Keratinocyte (primary cell): Measurements from ENCODE around the gene FMN1. TPM values are rescaled to one million over a fixed set of nuclear protein-coding genes. Genes with fewer than 3 reads are reported as not detected.

Experiments
- DNase-seq: peaks from one replicate; pipeline ENCODE4 v3.0.0-alpha.2; 2011; ENCODE audit warnings: low read depth, missing footprints, low spot score
- FAIRE-seq: peaks from 2 replicates; lab custom pipeline; 2011; peaks lifted over from hg19 to GRCh38; lab: Jason Lieb, UNC
- H2AFZ ChIP-seq: 2 replicates; pipeline ENCODE4 v1.6.0; 2012; ENCODE audit warnings: low read length, control low read depth, inconsistent platforms; ENCODE audit not compliant: control insufficient read depth
- H3K27ac ChIP-seq: 2 replicates; pipeline ENCODE4 v1.5.1; 2011; ENCODE audit warnings: low read length; ENCODE audit not compliant: control insufficient read depth, insufficient read depth
- H3K27me3 ChIP-seq: 3 replicates; pipeline ENCODE4 v1.6.0; 2011; ENCODE audit warnings: low read length; ENCODE audit not compliant: control insufficient read depth, insufficient read depth; ENCODE audit errors: extremely low read depth
- H3K36me3 ChIP-seq, 2 experiments: 2 replicates in 1 of 2; 3 replicates in 1 of 2; pipeline ENCODE4 v1.5.1; 2011; ENCODE audit warnings: low read length in 2 of 2, mild to moderate bottlenecking in 1 of 2; ENCODE audit not compliant: control insufficient read depth in 2 of 2, insufficient read depth in 2 of 2; ENCODE audit errors: extremely low read depth in 1 of 2
- H3K4me1 ChIP-seq: 3 replicates; pipeline ENCODE4 v1.5.1; 2011; ENCODE audit warnings: low read length; ENCODE audit not compliant: control insufficient read depth, insufficient read depth; ENCODE audit errors: extremely low read depth
- H3K4me2 ChIP-seq: 3 replicates; pipeline ENCODE4 v1.6.0; 2011; ENCODE audit warnings: low read depth, low read length; ENCODE audit not compliant: control insufficient read depth, insufficient read depth; ENCODE audit errors: extremely low read depth
- H3K4me3 ChIP-seq, 3 experiments: fragments of 200-600 bp in 1 of 3; sonication (generic) in 1 of 3; 2 replicates in 2 of 3; 3 replicates in 1 of 3; pipeline ENCODE4 v1.5.1; 2011 to 2016; ENCODE audit warnings: low read length in 3 of 3, mild to moderate bottlenecking in 3 of 3, control low read depth in 2 of 3, inconsistent platforms in 1 of 3, low read depth in 1 of 3, mixed read lengths in 1 of 3, mixed run types in 1 of 3, moderate library complexity in 1 of 3; ENCODE audit not compliant: control insufficient read depth in 2 of 3, insufficient read depth in 2 of 3; ENCODE audit errors: extremely low read depth in 1 of 3
- H3K79me2 ChIP-seq: 2 replicates; pipeline ENCODE4 v1.6.0; 2012; ENCODE audit warnings: low read length; ENCODE audit not compliant: control insufficient read depth, insufficient read depth
- H3K9ac ChIP-seq: 3 replicates; pipeline ENCODE4 v1.6.0; 2011; ENCODE audit warnings: low read length; ENCODE audit not compliant: control insufficient read depth, insufficient read depth; ENCODE audit errors: extremely low read depth
- H3K9me1 ChIP-seq: 3 replicates; pipeline ENCODE4 v1.6.0; 2011; ENCODE audit warnings: low read length; ENCODE audit not compliant: control insufficient read depth, insufficient read depth; ENCODE audit errors: extremely low read depth
- H3K9me3 ChIP-seq: 2 replicates; pipeline ENCODE4 v1.5.1; 2012; ENCODE audit warnings: low read depth, low read length; ENCODE audit not compliant: control insufficient read depth
- H4K20me1 ChIP-seq: 3 replicates; pipeline ENCODE4 v1.6.0; 2011; ENCODE audit warnings: low read length; ENCODE audit not compliant: control insufficient read depth, insufficient read depth; ENCODE audit errors: extremely low read depth
- CTCF ChIP-seq, 3 experiments: IDR thresholded peaks in 1 of 3; conservative IDR thresholded peaks in 1 of 3; optimal IDR thresholded peaks in 1 of 3; 2 replicates in 2 of 3; 3 replicates in 1 of 3; pipeline versions ENCODE3 to v1.5.1; 2011; ENCODE audit warnings: low read length in 3 of 3, mild to moderate bottlenecking in 3 of 3, moderate library complexity in 2 of 3, control low read depth in 1 of 3, inconsistent platforms in 1 of 3; ENCODE audit not compliant: insufficient read depth in 2 of 3; ENCODE audit errors: extremely low read depth in 1 of 3
- EZH2 ChIP-seq: IDR thresholded peaks from one replicate; pipeline ENCODE4 v1.6.1; 2012; ENCODE audit warnings: inconsistent platforms, mild to moderate bottlenecking, low read length, moderate library complexity
- dilution Hi-C: fragments of 300-500 bp; cut with MboI; formaldehyde crosslinking; loops from one replicate; pipeline ENCODE4 v1.7.0; 2020; ENCODE audit warnings: low sequenced_read_pairs; ENCODE audit not compliant: extremely low pct_ligation_motif_present
- polyA plus RNA-seq, 5 experiments: library from polyadenylated mRNA; depleted of rRNA in 3 of 5; stranded (reverse) in 3 of 5; stranded (forward) in 1 of 5; unstranded in 1 of 5; fragments of >200 nt; gene quantifications; 1 replicate in 1 of 5; 2 replicates in 3 of 5; 3 replicates in 1 of 5; pipeline versions ENCODE4 v1.2.1 to v1.2.3, GENCODE V29; 2011 to 2012; ENCODE audit warnings: missing spikeins in 2 of 5, low read depth in 1 of 5, low replicate concordance in 1 of 5

FMN1 gene
- polyA plus RNA-seq, 1 donor (not counting 4 experiments of a cell fraction or from before 2014, with no cell fraction given): 0.71 TPM

GRCh38 chr15:32965897-32966296 is 228.6 kb downstream of the FMN1 start:
- Histone ChIP-seq H4K20me1 (no peaks in the 10 kb centered on the region), H3K27ac (no peak overlapping the region), H3K4me1 (no peaks in the 10 kb centered on the region), H3K9me1 (no peaks in the 10 kb centered on the region), H3K36me3 (no peaks in the 10 kb centered on the region), H3K79me2 (no peaks in the 10 kb centered on the region), H3K27me3 (no peaks in the 10 kb centered on the region), H2AFZ (no peak overlapping the region), H3K9me3 (no peaks in the 10 kb centered on the region), H3K4me2 (no peak overlapping the region), H3K4me3 (no peak overlapping the region), H3K9ac (no peak overlapping the region)
- FAIRE-seq (no peak), DNase-seq (no peak)
- TF ChIP-seq EZH2: no peak
- TF ChIP-seq CTCF (optimal IDR thresholded peaks at IDR 0.05 in 1 of 3, IDR thresholded peaks at IDR 0.05 in 1 of 3, conservative IDR thresholded peaks at IDR 0.05 in 1 of 3; ENCODE audit: extremely low read depth in 1 of 3, insufficient read depth in 2 of 3, low read length in 3 of 3): no peak
- dilution Hi-C loops: no loop called here

GRCh38 chr15:32959077-32959476 is 235.4 kb downstream of the FMN1 start:
- Histone ChIP-seq H3K27me3 (no peaks in the 10 kb centered on the region), H3K4me2 (no peak overlapping the region), H3K9me3 (no peaks in the 10 kb centered on the region), H3K9me1 (no peaks in the 10 kb centered on the region), H3K79me2 (no peaks in the 10 kb centered on the region), H3K9ac (no peak overlapping the region), H4K20me1 (no peaks in the 10 kb centered on the region), H2AFZ (peak overlapping the region; percentile 39), H3K36me3 (no peaks in the 10 kb centered on the region), H3K27ac (no peak overlapping the region), H3K4me1 (peaks cover 5% of the 10 kb centered on the region), H3K4me3 (no peak overlapping the region)
- DNase-seq: no peak
- dilution Hi-C loops: no loop called here
- FAIRE-seq: no peak
- no peak for TF ChIP-seq EZH2
- TF ChIP-seq CTCF (optimal IDR thresholded peaks at IDR 0.05 in 1 of 3, IDR thresholded peaks at IDR 0.05 in 1 of 3, conservative IDR thresholded peaks at IDR 0.05 in 1 of 3; ENCODE audit: extremely low read depth in 1 of 3, insufficient read depth in 2 of 3, low read length in 3 of 3): no peak
